CD14-positive monocyte (primary cell): Measurements from ENCODE around the gene SMIM43. TPM values are rescaled to one million over a fixed set of nuclear protein-coding genes. Genes with fewer than 3 reads are reported as not detected.
"Not testable (repeated sequence)": the region's sequence is repeated elsewhere in the genome, so short reads cannot be mapped to it uniquely, and the experiment has no call there.

Experiments
- DNase-seq, 3 donors: peaks; one replicate each; pipeline ENCODE4 v3.0.0-alpha.2; 2011 to 2022
- H2AFZ ChIP-seq: 2 replicates; pipeline ENCODE4 v1.6.0; 2012; ENCODE audit warnings: mild to moderate bottlenecking, low read depth, low read length, inconsistent platforms; ENCODE audit not compliant: insufficient read depth, poor library complexity, severe bottlenecking
- H3K27ac ChIP-seq, 2 donors: 1 replicate in 1 of 2; 2 replicates in 1 of 2; pipeline ENCODE4 v1.5.1; 2012 to 2013; ENCODE audit warnings: low read length in 2 of 2, control low read depth in 1 of 2, inconsistent platforms in 1 of 2, low read depth in 1 of 2, mild to moderate bottlenecking in 1 of 2
- H3K27me3 ChIP-seq, 2 donors: one replicate each; pipeline versions ENCODE4 v1.6.0 to v1.6.1; 2011 to 2013; ENCODE audit warnings: low read length in 2 of 2; ENCODE audit not compliant: control insufficient read depth in 2 of 2, insufficient read depth in 2 of 2
- H3K36me3 ChIP-seq, 2 donors: replicated peaks in 1 of 2; 1 replicate in 1 of 2; 2 replicates in 1 of 2; pipeline versions ENCODE4 v1.5.1 to v1.6.1; 2012 to 2013; ENCODE audit warnings: low read length in 2 of 2, control low read depth in 1 of 2, inconsistent platforms in 1 of 2, mild to moderate bottlenecking in 1 of 2; ENCODE audit not compliant: insufficient read depth in 2 of 2, control insufficient read depth in 1 of 2
- H3K4me1 ChIP-seq, 2 donors: 1 replicate in 1 of 2; 2 replicates in 1 of 2; pipeline versions ENCODE4 v1.5.1 to v1.6.1; 2012 to 2013; ENCODE audit warnings: low read length in 2 of 2, control low read depth in 1 of 2, inconsistent platforms in 1 of 2, mild to moderate bottlenecking in 1 of 2, moderate library complexity in 1 of 2; ENCODE audit not compliant: insufficient read depth in 2 of 2, control insufficient read depth in 1 of 2
- H3K4me2 ChIP-seq: replicated peaks from 2 replicates; pipeline ENCODE3; 2012; ENCODE audit warnings: low read length, moderate library complexity, mild to moderate bottlenecking; ENCODE audit not compliant: poor library complexity, severe bottlenecking; ENCODE audit errors: extremely low read depth
- H3K4me3 ChIP-seq, 3 experiments: fragments of 200-600 bp in 1 of 3; sonication (generic) in 1 of 3; replicated peaks in 1 of 3; 1 replicate in 2 of 3; 2 replicates in 1 of 3; pipeline ENCODE4 v1.5.1; 2011 to 2013; ENCODE audit warnings: low read length in 3 of 3, mild to moderate bottlenecking in 3 of 3, control low read depth in 2 of 3, low read depth in 2 of 3, inconsistent platforms in 1 of 3, moderate library complexity in 1 of 3
- H3K79me2 ChIP-seq: 2 replicates; pipeline ENCODE4 v1.6.0; 2012; ENCODE audit warnings: mild to moderate bottlenecking, control low read depth, inconsistent platforms, low read length, moderate library complexity; ENCODE audit not compliant: insufficient read depth
- H3K9ac ChIP-seq: 2 replicates; pipeline ENCODE4 v1.6.0; 2017; ENCODE audit warnings: low read length, mild to moderate bottlenecking; ENCODE audit not compliant: insufficient read depth, poor library complexity, severe bottlenecking
- H3K9me3 ChIP-seq, 2 donors: replicated peaks in 1 of 2; 1 replicate in 1 of 2; 2 replicates in 1 of 2; pipeline versions ENCODE4 v1.5.1 to v1.6.1; 2012 to 2013; ENCODE audit warnings: low read length in 2 of 2, control low read depth in 1 of 2; ENCODE audit not compliant: control insufficient read depth in 1 of 2, insufficient read depth in 1 of 2
- H4K20me1 ChIP-seq: 2 replicates; pipeline ENCODE4 v1.6.0; 2012; ENCODE audit warnings: mild to moderate bottlenecking, low read length, control low read depth, moderate library complexity; ENCODE audit not compliant: insufficient read depth
- H3K27ac Mint-ChIP-seq, 7 donors: one replicate each; pipeline ENCODE4 v1.8.0; 2020; ENCODE audit warnings: mild to moderate bottlenecking in 7 of 7, mixed read lengths in 7 of 7, moderate library complexity in 6 of 7, inconsistent platforms in 2 of 7
- H3K27me3 Mint-ChIP-seq, 3 donors: one replicate each; pipeline ENCODE4 v1.8.0; 2021 to 2022; ENCODE audit warnings: low read depth in 3 of 3, mild to moderate bottlenecking in 3 of 3, mixed read lengths in 3 of 3, moderate library complexity in 3 of 3, inconsistent platforms in 1 of 3
- H3K36me3 Mint-ChIP-seq, 2 donors: one replicate each; pipeline ENCODE4 v1.8.0; 2020; ENCODE audit warnings: mixed read lengths in 2 of 2, inconsistent platforms in 1 of 2, mild to moderate bottlenecking in 1 of 2
- H3K4me1 Mint-ChIP-seq: one replicate; pipeline ENCODE4 v1.8.0; 2020; ENCODE audit warnings: mild to moderate bottlenecking, mixed read lengths
- H3K4me3 Mint-ChIP-seq, 2 donors: one replicate each; pipeline ENCODE4 v1.8.0; 2020; ENCODE audit warnings: mild to moderate bottlenecking in 2 of 2, mixed read lengths in 2 of 2, moderate library complexity in 1 of 2
- H3K9me3 Mint-ChIP-seq, 7 donors: one replicate each; pipeline ENCODE4 v1.8.0; 2020 to 2022; ENCODE audit warnings: mixed read lengths in 7 of 7, mild to moderate bottlenecking in 6 of 7, moderate library complexity in 6 of 7, inconsistent platforms in 2 of 7
- CTCF ChIP-seq: fragments of 200-600 bp; IDR thresholded peaks from one replicate; pipeline ENCODE4 v1.8.0; 2022; ENCODE audit warnings: antibody characterized with exemption, mild to moderate bottlenecking
- WGBS: methylation state at CpG from one replicate; pipeline ENCODE4 v1.1.5; 2013; ENCODE audit warnings: missing lambda C conversion rate; ENCODE audit not compliant: insufficient coverage; 5-methylcytosine and 5-hydroxymethylcytosine counted together
- intact Hi-C, 2 donors: fragments of 100-400 bp; cut with micrococcal nuclease; formaldehyde crosslinking; loops; one replicate each; pipeline versions ENCODE4 v1.15.0 to v1.15.1; 2023
- polyA plus RNA-seq, 3 donors: library from polyadenylated mRNA; depleted of rRNA in 1 of 3; unstranded in 2 of 3; stranded (reverse) in 1 of 3; fragments of 300-500 nt in 2 of 3; fragments of >200 nt in 1 of 3; fragmentation: Illumina TruSeq in 2 of 3; gene quantifications; 1 replicate in 2 of 3; 2 replicates in 1 of 3; pipeline ENCODE4 v1.2.3, GENCODE V29; 2012 to 2021

SMIM43 gene
- polyA plus RNA-seq, 3 donors: not detected

DNA sequence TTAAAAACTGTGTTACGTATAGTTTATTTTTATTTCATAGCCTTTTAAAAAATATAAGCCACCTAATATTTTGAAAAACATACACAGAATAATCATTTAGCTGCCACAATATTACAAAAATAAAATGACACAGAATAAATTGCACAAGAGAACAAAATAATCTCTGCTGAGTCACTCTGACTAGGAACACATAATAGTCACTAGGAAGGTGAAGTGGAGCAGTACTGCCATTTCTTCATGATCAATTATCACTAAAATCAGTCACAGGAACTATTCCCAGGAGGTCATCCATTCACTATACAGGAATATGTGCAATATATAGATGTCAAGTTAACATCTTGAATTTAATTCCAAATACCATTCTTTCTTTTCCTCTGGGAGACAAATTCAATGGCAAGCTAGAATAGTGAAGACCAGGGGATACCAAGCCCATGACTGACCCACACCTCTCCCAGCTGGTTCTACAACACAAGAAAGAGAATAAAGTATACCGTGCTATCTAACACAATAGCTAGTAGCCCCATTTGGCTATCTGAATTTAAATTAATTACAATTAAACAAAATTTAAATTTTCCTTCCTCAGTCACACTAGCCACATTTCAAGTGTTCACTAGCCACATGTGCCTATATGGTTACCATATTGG lies 5.9 kb downstream of the SMIM43 start:
- peaks cover 27 to 37% (median 29%) of the 10 kb centered on the region in 3 donors for H3K27me3 Mint-ChIP-seq

DNA sequence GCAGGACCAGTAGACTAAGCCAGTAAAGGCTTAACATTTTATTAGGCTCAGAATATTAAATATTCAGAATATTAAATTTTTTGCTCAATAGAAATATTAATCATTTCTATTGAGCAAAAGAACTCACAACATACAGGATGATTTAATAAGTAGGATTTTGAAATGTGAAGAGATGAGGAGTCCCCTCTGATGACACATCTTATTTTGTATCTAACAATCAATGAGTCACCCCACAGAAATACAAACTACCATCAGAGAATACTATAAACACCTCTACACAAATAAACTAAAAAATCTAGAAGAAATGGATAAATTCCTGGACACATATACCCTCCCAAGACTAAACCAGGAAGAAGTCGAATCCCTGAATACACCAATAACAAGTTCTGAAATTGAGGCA lies 12.8 kb downstream of the SMIM43 start:
- H3K9me3 Mint-ChIP-seq, H3K4me3 Mint-ChIP-seq, H3K27me3 ChIP-seq, H3K4me2 ChIP-seq, H3K36me3 ChIP-seq, H3K4me3 ChIP-seq, H3K79me2 ChIP-seq, H3K27ac Mint-ChIP-seq, H3K9ac ChIP-seq, DNase-seq, H3K27ac ChIP-seq, H4K20me1 ChIP-seq, H2AFZ ChIP-seq, H3K4me1 Mint-ChIP-seq, H3K36me3 Mint-ChIP-seq, H3K4me1 ChIP-seq, H3K9me3 ChIP-seq, intact Hi-C loops: not testable (repeated sequence)
- no CpG with 5 or more reads among the region's 1 CpG for WGBS
- peaks cover 5 to 14% (median 8%) of the 10 kb centered on the region in 3 donors for H3K27me3 Mint-ChIP-seq

More for the DNA sequence above, 5.9 kb downstream of the SMIM43 start:
- H3K4me3 Mint-ChIP-seq: no peak overlapping the region
- Histone ChIP-seq H3K36me3 (no peaks in the 10 kb centered on the region), H3K27me3 (peaks cover 18 to 26% of the 10 kb centered on the region in 2 donors), H3K4me1 (no peaks in the 10 kb centered on the region), H2AFZ (no peak overlapping the region), H3K9me3 (no peaks in the 10 kb centered on the region), H3K4me3 (no peak overlapping the region), H3K9ac (no peak overlapping the region), H3K79me2 (no peaks in the 10 kb centered on the region), H3K27ac (no peak overlapping the region), H4K20me1 (no peaks in the 10 kb centered on the region), H3K4me2 (no peak overlapping the region)
- H3K4me1 Mint-ChIP-seq: peaks cover 2% of the 10 kb centered on the region
- H3K27ac Mint-ChIP-seq: no peak overlapping the region
- H3K9me3 Mint-ChIP-seq: peaks cover 0 to 5% (median 2%) of the 10 kb centered on the region in 7 donors
- H3K36me3 Mint-ChIP-seq: peaks cover 0 to 1% of the 10 kb centered on the region in 2 donors
- intact Hi-C loops: no loop called here
- no peak for DNase-seq
- TF ChIP-seq CTCF: no peak
- 100% methylated on average over 1 of the region's 2 CpGs for WGBS
